Naive thymus-derived CD4-positive, alpha-beta T cell (primary cell): ENCODE results near the gene WDR82. TPM values are rescaled to one million over a fixed set of nuclear protein-coding genes. Genes with fewer than 3 reads are reported as not detected.

Experiments used
- ATAC-seq: fragments of 150-1000 bp; cut with Tn5 transposase; 2 replicates; pipeline ENCODE4 v1.10.0; 2021; ENCODE audit warnings: mild to moderate bottlenecking, moderate library complexity
- CTCF ChIA-PET: fragments of 350-600 bp; sonication (Branson Sonifier 250); formaldehyde crosslinking; loops from one replicate; lab custom pipeline; 2021; ENCODE audit warnings: antibody characterized with exemption; lab: Charles Lee
- POLR2A ChIA-PET: fragments of 350-600 bp; sonication (Branson Sonifier 250); formaldehyde crosslinking; loops from one replicate; lab custom pipeline; 2021; ENCODE audit warnings: antibody characterized with exemption, inconsistent platforms; lab: Charles Lee
- DNase-seq, 9 donors: peaks; one replicate each; pipeline versions ENCODE4 v3.0.0 to v3.0.0-alpha.2; 2020 to 2022; ENCODE audit warnings: mixed read lengths in 1 of 9
- H3K27ac ChIP-seq: one replicate; pipeline ENCODE4 v1.7.0; 2013; ENCODE audit warnings: mild to moderate bottlenecking, low read depth, low read length, moderate library complexity
- H3K27me3 ChIP-seq, 2 donors: one replicate each; pipeline ENCODE4 v1.7.0; 2013; ENCODE audit warnings: low read length in 2 of 2, mild to moderate bottlenecking in 2 of 2, moderate library complexity in 2 of 2; ENCODE audit not compliant: control insufficient read depth in 2 of 2, insufficient read depth in 2 of 2
- H3K36me3 ChIP-seq, 3 experiments: 1 replicate in 2 of 3; 2 replicates in 1 of 3; pipeline ENCODE4 v1.7.0; 2013; ENCODE audit warnings: low read length in 3 of 3, mild to moderate bottlenecking in 3 of 3, moderate library complexity in 1 of 3; ENCODE audit not compliant: insufficient read depth in 3 of 3, control insufficient read depth in 2 of 3
- H3K4me1 ChIP-seq, 2 donors: one replicate each; pipeline ENCODE4 v1.7.0; 2013; ENCODE audit warnings: low read length in 2 of 2, mild to moderate bottlenecking in 2 of 2, moderate library complexity in 1 of 2; ENCODE audit not compliant: control insufficient read depth in 2 of 2, insufficient read depth in 2 of 2
- H3K4me3 ChIP-seq: 2 replicates; pipeline ENCODE4 v1.7.0; 2013; ENCODE audit warnings: mild to moderate bottlenecking, low read length
- H3K9me3 ChIP-seq, 3 experiments: 1 replicate in 2 of 3; 2 replicates in 1 of 3; pipeline ENCODE4 v1.7.0; 2013; ENCODE audit warnings: low read length in 3 of 3; ENCODE audit not compliant: control insufficient read depth in 2 of 3
- H3K27ac Mint-ChIP-seq, 9 donors: one replicate each; pipeline ENCODE4 v1.8.0; 2020 to 2022; ENCODE audit warnings: mixed read lengths in 9 of 9, mild to moderate bottlenecking in 8 of 9, moderate library complexity in 5 of 9, inconsistent platforms in 2 of 9
- H3K27me3 Mint-ChIP-seq, 5 donors: one replicate each; pipeline ENCODE4 v1.8.0; 2021 to 2022; ENCODE audit warnings: mixed read lengths in 5 of 5, mild to moderate bottlenecking in 1 of 5
- H3K36me3 Mint-ChIP-seq, 5 donors: one replicate each; pipeline ENCODE4 v1.8.0; 2020 to 2022; ENCODE audit warnings: mixed read lengths in 5 of 5, mild to moderate bottlenecking in 3 of 5, inconsistent platforms in 1 of 5
- H3K4me1 Mint-ChIP-seq, 7 donors: one replicate each; pipeline ENCODE4 v1.8.0; 2020 to 2022; ENCODE audit warnings: mixed read lengths in 7 of 7, mild to moderate bottlenecking in 3 of 7, inconsistent platforms in 1 of 7
- H3K4me3 Mint-ChIP-seq, 10 donors: one replicate each; pipeline ENCODE4 v1.8.0; 2020 to 2022; ENCODE audit warnings: mild to moderate bottlenecking in 10 of 10, mixed read lengths in 10 of 10, moderate library complexity in 6 of 10, inconsistent platforms in 2 of 10
- H3K9me3 Mint-ChIP-seq, 11 donors: one replicate each; pipeline ENCODE4 v1.8.0; 2020 to 2022; ENCODE audit warnings: mixed read lengths in 11 of 11, mild to moderate bottlenecking in 4 of 11, inconsistent platforms in 1 of 11, moderate library complexity in 1 of 11
- intact Hi-C, 2 donors: fragments of 100-400 bp; cut with micrococcal nuclease; formaldehyde crosslinking; loops; one replicate each; pipeline ENCODE4 v1.15.1; 2023
- polyA plus RNA-seq, 2 donors: library from polyadenylated mRNA; unstranded; fragments of 300-500 nt; fragmentation: Illumina TruSeq; gene quantifications; one replicate each; pipeline ENCODE4 v1.2.3, GENCODE V29; 2021
- total RNA-seq, 6 experiments: library from RNA in 5 of 6; stranded (reverse) in 5 of 6; gene quantifications; 1 replicate in 5 of 6; 2 replicates in 1 of 6; pipeline ENCODE4 v1.2.3 and lab custom pipeline; 2021 to 2026

The WDR82 gene
- total and polyA plus RNA-seq, 7 experiments from 2014 or later, result 112 to 181 (median 135) TPM

- no peak overlapping the region for H3K4me3 Mint-ChIP-seq
- Histone ChIP-seq H3K4me1 (peaks cover 4 to 6% of the 10 kb centered on the region in 2 donors), H3K27ac (no peak overlapping the region), H3K4me3 (no peak overlapping the region), H3K27me3 (no peaks in the 10 kb centered on the region), H3K36me3 (peaks cover 27 to 92% (median 45%) of the 10 kb centered on the region in 3 experiments), H3K9me3 (no peaks in the 10 kb centered on the region)
- intact Hi-C loops, result no loop called here
- peaks cover 1 to 25% (median 7%) of the 10 kb centered on the region in 7 donors for H3K4me1 Mint-ChIP-seq
- DNase-seq (no peak), ATAC-seq (no peak)
- CTCF ChIA-PET, result interaction anchor here (1.7 kb wide), 1 partner anchor 9 kb away, joined by 5 read pairs; no protein-coding TSS in a partner anchor
- no peaks in the 10 kb centered on the region for H3K27me3 Mint-ChIP-seq
- POLR2A ChIA-PET, result interaction anchor here (0.7 kb wide), 1 partner anchor 242 kb away, joined by 3 read pairs; no protein-coding TSS in a partner anchor
- peaks cover 24 to 78% (median 43%) of the 10 kb centered on the region in 5 donors for H3K36me3 Mint-ChIP-seq
- H3K27ac Mint-ChIP-seq, result no peak overlapping the region
- H3K9me3 Mint-ChIP-seq, result no peaks in the 10 kb centered on the region
Measured at GRCh38 chr3:52211268-52211891, 67.1 kb downstream of the WDR82 start.

GRCh38 chr3:52210550-52211046, 67.9 kb downstream of the WDR82 start:
- H3K9me3 Mint-ChIP-seq, result no peaks in the 10 kb centered on the region
- H3K36me3 Mint-ChIP-seq, result peaks cover 24 to 84% (median 45%) of the 10 kb centered on the region in 5 donors
- intact Hi-C loops, result no loop called here
- no peaks in the 10 kb centered on the region for H3K27me3 Mint-ChIP-seq
- ChIA-PET CTCF (no interaction called here), POLR2A (no interaction called here)
- H3K4me1 Mint-ChIP-seq, result peaks cover 0 to 22% (median 5%) of the 10 kb centered on the region in 7 donors
- Histone ChIP-seq H3K27ac (no peak overlapping the region), H3K36me3 (peaks cover 31 to 96% (median 53%) of the 10 kb centered on the region in 3 experiments), H3K9me3 (no peaks in the 10 kb centered on the region), H3K27me3 (no peaks in the 10 kb centered on the region), H3K4me3 (no peak overlapping the region), H3K4me1 (peaks cover 0 to under 1% of the 10 kb centered on the region in 2 donors)
- ATAC-seq (peak; percentile 70), DNase-seq (no peak)
- no peak overlapping the region for H3K4me3 Mint-ChIP-seq
- H3K27ac Mint-ChIP-seq, result no peak overlapping the region

- ATAC-seq, result no peak
- no peak overlapping the region for H3K4me3 Mint-ChIP-seq
- H3K27me3 Mint-ChIP-seq, result no peaks in the 10 kb centered on the region
- H3K36me3 Mint-ChIP-seq, result peaks cover 20 to 84% (median 45%) of the 10 kb centered on the region in 5 donors
- POLR2A ChIA-PET, result interaction anchor here (0.9 kb wide), 1 partner anchor 118 kb away, joined by 3 read pairs; no protein-coding TSS in a partner anchor
- no peaks in the 10 kb centered on the region for H3K9me3 Mint-ChIP-seq
- no peak for DNase-seq
- intact Hi-C loops, result no loop called here
- Histone ChIP-seq H3K36me3 (peaks cover 31 to 96% (median 56%) of the 10 kb centered on the region in 3 experiments), H3K27ac (no peak overlapping the region), H3K9me3 (no peaks in the 10 kb centered on the region), H3K4me3 (no peak overlapping the region), H3K27me3 (no peaks in the 10 kb centered on the region), H3K4me1 (no peaks in the 10 kb centered on the region)
- H3K27ac Mint-ChIP-seq, result no peak overlapping the region
- CTCF ChIA-PET, result interaction anchor here (1.5 kb wide), 1 partner anchor 10 kb away, joined by 4 read pairs; no protein-coding TSS in a partner anchor
- H3K4me1 Mint-ChIP-seq, result peaks cover 0 to 22% (median 0%) of the 10 kb centered on the region in 7 donors
Measured at GRCh38 chr3:52210037-52210436, 68.4 kb downstream of the WDR82 start.

- no peaks in the 10 kb centered on the region for H3K27me3 Mint-ChIP-seq
- no peak overlapping the region for H3K4me3 ChIP-seq
- H3K27me3 ChIP-seq, result no peaks in the 10 kb centered on the region
- no peak overlapping the region for H3K27ac ChIP-seq
- H3K36me3 Mint-ChIP-seq, result peaks cover 16 to 86% (median 44%) of the 10 kb centered on the region in 5 donors
- peaks cover 0 to 29% (median 2%) of the 10 kb centered on the region in 7 donors for H3K4me1 Mint-ChIP-seq
- ATAC-seq (no peak), DNase-seq (no peak)
- peak overlapping the region in 1 of 9 donors; percentile 51 for H3K27ac Mint-ChIP-seq
- H3K4me3 Mint-ChIP-seq, result no peak overlapping the region
- intact Hi-C loops, result no loop called here
- CTCF ChIA-PET, result interaction anchor here (1.3 to 1.5 kb wide), 2 partner anchors 11 to 131 kb away, joined by 3 to 4 read pairs; no protein-coding TSS in a partner anchor
- H3K4me1 ChIP-seq, result no peaks in the 10 kb centered on the region
- H3K9me3 ChIP-seq, result no peaks in the 10 kb centered on the region
- POLR2A ChIA-PET, result interaction anchor here (1.2 kb wide), 1 partner anchor 11 kb away, joined by 3 read pairs; no protein-coding TSS in a partner anchor
- H3K9me3 Mint-ChIP-seq, result no peaks in the 10 kb centered on the region
- peaks cover 35 to 97% (median 57%) of the 10 kb centered on the region in 3 experiments for H3K36me3 ChIP-seq
Measured at GRCh38 chr3:52208556-52208955, 69.9 kb downstream of the WDR82 start.

- Histone ChIP-seq H3K4me1 (peaks cover 0 to 7% of the 10 kb centered on the region in 2 donors), H3K27me3 (no peaks in the 10 kb centered on the region), H3K4me3 (no peak overlapping the region), H3K36me3 (peaks cover 32 to 92% (median 41%) of the 10 kb centered on the region in 3 experiments), H3K27ac (no peak overlapping the region), H3K9me3 (no peaks in the 10 kb centered on the region)
- no peak for ATAC-seq
- H3K27me3 Mint-ChIP-seq, result no peaks in the 10 kb centered on the region
- H3K27ac Mint-ChIP-seq, result no peak overlapping the region
- peaks cover 14 to 73% (median 46%) of the 10 kb centered on the region in 5 donors for H3K36me3 Mint-ChIP-seq
- DNase-seq, result no peak
- POLR2A ChIA-PET, result interaction anchor here (1.2 kb wide), 1 partner anchor 16 kb away, joined by 3 read pairs; no protein-coding TSS in a partner anchor
- CTCF ChIA-PET, result no interaction called here
- H3K4me3 Mint-ChIP-seq, result no peak overlapping the region
- no peaks in the 10 kb centered on the region for H3K9me3 Mint-ChIP-seq
- H3K4me1 Mint-ChIP-seq, result peaks cover 11 to 51% (median 16%) of the 10 kb centered on the region in 7 donors
- intact Hi-C loops, result no loop called here
Measured at GRCh38 chr3:52205727-52206372, 72.6 kb downstream of the WDR82 start.
